ENCODE results near the gene METTL22.

Gene METTL22

GRCh38 chr16:8668113-8668512, 46.6 kb downstream of the METTL22 start:
- no peak for DNase-seq (ENCODE audit: low read depth)

GRCh38 chr16:8669481-8669880, 48.0 kb downstream of the METTL22 start:
- no peak for DNase-seq (ENCODE audit: low read depth)

DNA sequence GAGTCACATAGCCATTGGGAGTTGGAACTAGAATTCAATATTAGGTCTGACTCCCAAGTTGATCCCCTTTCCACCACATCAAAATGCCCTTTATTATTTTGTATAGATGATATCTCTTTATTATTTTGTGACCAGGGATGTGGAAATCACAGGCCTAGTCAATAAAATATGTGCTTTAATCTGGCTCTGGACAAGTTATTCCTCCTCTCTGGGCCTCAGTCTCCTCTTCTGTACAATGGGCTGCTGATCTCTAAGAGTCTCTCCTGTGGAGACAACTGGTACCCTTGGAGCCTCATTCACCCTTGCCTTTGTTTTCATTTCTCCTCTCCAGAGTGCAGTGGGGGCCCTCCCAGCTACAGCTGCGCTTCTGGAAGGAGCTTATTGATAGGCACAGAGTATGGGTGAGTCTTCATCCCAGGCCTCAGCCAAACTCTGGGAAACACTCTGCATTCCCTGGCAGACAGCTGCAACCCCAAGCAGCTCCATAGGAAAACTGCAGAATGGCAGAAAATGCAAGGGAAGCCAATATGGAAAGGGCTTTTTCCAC, 48.6 kb downstream of the METTL22 start:
- DNase-seq (ENCODE audit: low read depth) = no peak

DNA sequence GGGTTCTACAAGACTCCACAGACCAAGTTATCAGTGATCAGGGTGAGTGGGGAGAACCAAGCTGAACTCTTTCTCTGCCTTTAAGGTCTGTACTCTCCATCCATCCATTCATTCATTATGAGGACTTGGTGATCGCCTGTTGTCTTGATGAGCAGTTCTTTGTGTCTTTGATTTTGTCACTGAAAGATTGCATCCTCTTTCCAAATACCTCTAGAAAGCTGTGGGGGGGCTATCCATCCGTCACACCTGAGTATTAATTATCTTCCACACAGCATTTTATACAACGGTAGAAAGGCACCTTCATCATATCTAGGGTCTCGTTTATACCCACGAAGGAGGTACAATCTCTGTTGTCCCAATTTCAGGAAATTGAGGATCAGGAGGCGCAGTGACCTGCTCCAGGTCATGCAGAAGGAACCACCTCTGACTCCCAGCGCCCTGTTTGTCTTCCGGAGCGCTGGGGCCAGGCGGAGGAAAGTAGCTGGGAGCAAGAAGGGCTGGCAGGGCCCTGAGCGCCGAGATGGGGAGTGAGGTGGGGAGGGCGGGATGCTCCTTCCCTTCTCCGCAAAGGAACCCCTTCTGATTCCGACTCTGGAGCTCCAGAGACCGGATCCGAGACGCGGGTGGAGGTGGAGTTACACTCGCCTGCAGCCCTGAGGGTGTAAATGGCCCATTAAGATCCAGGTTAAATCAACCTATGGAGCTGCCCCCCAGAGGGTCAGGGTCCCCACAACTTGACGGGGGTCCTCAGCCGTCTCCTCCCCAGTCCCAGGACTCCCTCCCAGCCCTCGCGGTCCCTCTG, 52.3 kb downstream of the METTL22 start:
- no peak for DNase-seq (ENCODE audit: low read depth)

DNA sequence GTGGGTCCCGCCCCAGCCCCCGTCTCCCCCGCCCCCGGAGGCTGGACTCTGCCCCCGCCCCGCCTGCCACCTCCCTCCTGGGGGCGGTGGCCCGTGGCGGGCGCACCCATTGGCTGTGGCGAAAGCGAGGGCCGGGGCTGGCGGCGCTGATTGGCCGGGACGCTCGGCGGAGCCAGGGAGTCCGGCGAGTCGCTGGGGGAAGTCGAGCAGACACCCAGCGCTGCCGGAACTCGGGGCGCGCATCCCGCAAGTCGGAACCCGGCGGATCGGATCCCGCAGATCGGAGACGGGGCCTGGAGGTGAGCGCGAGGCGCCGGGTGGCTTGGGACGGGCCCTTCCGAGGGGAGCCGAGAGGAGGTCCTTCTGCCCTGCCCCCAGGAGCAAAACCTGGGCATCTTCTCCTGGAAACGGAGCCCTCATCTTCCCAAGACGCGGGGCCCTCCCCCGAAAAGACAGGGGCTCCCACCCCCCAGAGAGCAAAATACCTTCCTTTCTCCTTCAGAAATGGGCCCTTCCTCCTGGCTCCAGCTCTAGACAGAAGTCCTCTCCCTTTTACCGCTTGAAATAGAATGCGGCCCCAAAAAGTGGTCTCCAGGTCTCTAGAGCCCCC, 53.0 kb downstream of the METTL22 start, which contains the start of gene ABAT:
Gene ABAT (plus strand): TSS at position 205 of the 610 bp plus-strand sequence. CDS start 61,123 bp downstream, outside the sequence.
- DNase-seq (ENCODE audit: low read depth) = peak; percentile 22

DNA sequence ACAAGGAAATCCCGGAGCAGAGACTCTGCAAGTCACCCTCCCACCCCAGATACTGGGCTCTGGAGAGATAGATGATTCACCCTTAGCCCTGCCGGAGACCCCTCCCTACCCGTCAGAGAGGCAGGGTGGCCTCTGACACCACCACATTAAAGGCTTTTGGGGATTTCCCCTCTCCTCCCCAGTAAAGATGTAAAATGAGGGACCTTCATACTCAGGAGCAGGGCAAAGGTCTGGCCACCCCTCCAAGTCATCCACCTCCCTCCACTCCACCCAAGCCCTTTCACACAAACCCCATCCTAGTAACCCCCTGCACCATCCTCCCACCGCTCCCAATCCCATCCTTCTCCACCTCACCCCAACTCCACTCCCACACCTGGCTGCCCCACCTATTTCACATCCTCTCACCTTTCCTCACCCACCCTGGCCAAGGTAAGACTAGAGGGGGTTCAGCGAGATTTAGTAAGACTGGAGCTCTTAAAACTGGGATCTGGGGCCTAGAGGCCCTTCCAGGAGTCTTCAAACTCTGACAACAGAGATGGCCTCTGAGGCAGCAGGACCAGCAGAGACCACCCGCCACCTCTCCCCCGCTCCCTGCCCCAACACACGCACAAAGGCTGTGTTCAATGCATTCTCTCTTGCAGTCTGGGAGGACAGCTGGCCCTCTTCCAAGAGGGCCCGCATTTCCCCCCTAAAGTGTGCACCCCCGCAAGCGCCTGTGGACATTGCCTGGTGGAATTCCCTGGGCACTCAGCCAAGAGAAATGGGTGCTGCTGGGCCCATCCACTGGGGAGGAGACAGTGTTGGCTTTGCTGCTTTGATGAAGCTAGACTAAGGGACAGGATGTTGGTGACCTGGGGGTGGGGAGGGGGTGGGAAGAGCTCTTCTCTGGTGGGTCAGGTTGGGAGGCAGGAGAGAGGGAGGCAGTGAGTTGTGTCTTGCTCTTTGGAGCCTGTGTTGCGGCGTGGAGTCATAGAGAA, 54.0 kb downstream of the METTL22 start:
- DNase-seq (ENCODE audit: low read depth) = no peak

DNA sequence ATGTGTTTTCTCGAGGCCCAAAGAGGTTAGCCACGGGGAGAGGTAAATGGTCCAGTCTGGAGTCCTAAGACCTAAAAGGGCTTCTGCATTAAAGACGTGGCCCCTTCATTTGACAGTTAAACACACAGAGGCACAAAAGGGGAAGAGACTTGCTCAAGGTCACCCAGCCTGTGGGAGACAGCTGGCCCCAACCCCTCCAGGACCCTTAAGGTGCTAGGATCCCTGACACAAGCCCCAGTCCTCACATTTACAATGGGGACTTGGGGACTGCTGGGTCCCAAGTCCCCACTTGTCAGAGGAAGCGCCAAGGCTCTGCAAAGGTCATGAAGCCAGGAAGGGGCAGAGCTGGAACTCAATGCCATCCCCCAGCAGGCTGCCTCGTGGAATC, 54.7 kb downstream of the METTL22 start:
- DNase-seq (ENCODE audit: low read depth) = no peak

DNA sequence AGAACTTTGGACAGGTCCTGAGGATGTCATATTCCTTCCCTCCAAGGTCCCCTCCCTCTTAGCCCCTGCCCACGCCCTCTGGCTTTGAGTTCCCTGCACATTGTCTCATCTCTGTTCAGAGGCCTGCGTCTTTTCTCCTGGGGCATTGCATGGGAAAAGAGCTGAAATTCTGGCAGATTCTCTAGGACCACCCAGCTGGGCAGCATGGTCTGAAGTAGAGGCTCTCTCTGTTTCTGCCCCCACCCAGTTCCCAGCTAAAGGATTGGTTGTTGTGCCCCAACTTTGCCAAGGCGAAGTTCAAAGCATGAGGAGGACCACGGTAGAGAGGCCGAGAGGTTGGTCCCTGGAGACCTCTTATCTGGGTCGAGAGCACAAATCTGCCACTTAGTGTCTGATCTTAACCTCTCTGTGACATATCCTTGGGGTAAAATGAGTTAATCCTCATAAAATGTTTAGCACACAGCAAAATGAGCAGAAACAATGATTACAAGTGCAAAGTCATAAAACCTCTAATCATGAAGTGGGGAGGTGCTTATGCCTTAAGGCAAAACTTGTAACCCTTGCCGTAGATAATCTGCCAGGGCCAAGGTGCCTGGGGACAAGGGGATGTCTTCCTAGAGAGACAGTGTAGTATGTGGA, 55.4 kb downstream of the METTL22 start:
- DNase-seq (ENCODE audit: low read depth) = no peak

GRCh38 chr16:8677481-8677880, 56.0 kb downstream of the METTL22 start:
- DNase-seq (ENCODE audit: low read depth) = no peak

DNA sequence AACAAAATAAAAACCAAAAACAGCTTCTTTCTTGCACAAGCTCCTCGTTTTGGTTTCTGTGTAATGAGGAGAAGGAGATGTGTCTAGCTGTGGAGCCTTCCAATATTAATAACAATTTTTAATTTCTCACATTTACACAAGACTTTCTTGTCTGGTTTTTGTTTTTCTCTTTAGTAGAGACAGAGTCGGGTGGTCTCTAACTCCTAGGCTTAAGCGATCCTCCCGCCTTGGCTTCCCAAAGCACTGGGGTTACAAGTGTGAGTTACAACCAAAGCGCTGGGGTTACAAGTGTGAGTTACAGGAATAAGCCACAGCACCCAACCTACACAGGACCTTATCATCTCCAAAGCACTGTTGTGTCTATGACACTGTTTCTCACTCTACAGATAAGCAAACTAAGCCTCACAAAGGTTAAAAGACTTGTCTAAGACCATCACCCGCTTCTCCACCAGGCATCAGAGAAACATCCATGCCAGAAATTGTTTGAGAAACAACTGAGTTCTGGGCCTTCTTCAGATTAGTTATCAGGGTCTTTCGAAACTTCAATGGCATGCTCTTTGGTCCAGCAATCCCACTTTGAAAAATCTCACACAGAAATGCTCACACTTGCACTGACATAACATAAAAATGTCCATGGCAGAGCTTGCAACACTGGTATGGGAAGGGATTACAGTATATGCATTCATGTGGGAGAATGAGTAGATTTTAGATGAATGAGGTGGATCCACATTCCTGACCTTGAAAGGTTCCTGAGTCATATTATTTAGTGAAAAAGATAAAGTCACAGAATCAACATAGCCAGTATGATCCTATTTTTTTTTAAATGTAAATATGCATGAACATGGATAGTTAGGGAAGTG, 56.8 kb downstream of the METTL22 start:
- peak; percentile 36 for DNase-seq (ENCODE audit: low read depth)

GRCh38 chr16:8679151-8679550, 57.7 kb downstream of the METTL22 start:
- no peak for DNase-seq (ENCODE audit: low read depth)

- no peak for DNase-seq (ENCODE audit: low read depth)
Observed at GRCh38 chr16:8682551-8683259, 61.2 kb downstream of the METTL22 start.

DNA sequence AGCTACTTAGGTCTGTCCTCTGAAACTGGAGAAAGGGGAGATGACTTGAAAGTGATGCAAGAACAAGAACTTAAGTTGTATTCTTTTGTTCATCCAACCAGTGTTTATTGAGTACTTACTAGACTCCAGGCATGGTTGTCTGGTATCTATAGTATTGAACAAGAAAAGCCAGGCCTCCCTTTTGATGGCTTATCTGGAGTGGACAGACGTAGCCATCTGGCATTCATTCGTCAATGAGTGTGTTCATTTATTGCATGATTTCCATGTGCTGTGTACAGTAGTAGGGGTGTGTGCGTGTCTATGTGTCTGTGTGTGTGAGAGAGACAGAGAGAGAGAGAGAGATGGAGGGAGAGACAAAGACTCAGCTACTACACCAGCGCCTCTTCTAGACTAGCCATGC, 62.1 kb downstream of the METTL22 start:
- DNase-seq (ENCODE audit: low read depth) = no peak

- no peak for DNase-seq (ENCODE audit: low read depth)
Observed at GRCh38 chr16:8685617-8686016, 64.1 kb downstream of the METTL22 start.

DNA sequence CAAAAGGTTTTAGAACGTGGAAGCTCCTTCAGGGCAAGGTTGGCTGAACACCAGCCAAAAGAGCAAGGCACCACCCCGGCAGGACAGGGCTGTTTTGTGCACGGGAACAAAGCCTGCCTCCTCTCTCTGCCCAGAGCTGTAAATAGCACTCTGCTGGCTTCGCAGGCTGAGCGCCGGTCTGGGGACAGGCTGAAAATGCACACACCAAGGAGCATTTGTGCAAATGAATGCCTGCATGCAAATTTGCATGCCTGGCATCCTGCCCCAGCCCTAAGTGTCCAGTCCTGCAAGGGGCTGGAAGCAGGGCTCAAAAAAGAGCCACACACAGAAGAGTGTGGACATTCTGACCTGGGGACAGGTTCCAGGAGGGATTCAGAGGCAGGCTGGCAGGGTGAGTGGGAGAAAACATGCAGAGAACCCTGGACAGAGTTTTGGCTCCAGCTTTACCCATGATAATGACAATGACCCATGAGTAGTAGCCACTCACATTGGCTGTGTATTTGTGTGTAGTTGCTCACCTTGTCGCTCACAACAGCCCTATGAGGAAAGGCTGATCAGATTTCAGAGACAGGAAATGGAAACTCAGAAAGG, 64.6 kb downstream of the METTL22 start:
- DNase-seq (ENCODE audit: low read depth) = no peak

GRCh38 chr16:8686879-8687278, 65.4 kb downstream of the METTL22 start:
- DNase-seq (ENCODE audit: low read depth) = no peak

DNA sequence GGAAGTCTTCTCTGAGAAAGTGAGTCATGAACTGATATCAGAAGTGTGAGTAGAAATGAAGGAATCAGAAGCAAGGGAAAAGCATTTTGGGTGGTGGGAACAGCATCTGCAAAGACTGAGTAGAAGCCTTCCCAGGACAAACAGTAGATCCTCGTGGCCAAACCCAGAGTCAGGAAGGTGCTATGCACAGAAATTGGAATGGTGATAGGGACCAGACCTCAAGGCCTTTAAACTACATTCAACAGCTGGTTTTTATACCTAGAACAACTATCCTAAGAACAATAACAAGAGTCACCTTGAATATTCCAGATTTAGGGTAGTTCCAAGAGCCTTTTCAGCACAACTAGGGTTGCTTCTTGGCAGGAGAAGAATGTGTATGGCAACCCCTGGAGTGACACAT, 68.2 kb downstream of the METTL22 start:
- no peak for DNase-seq (ENCODE audit: low read depth)

GRCh38 chr16:8691728-8692127, 70.2 kb downstream of the METTL22 start:
- no peak for DNase-seq (ENCODE audit: low read depth)

Measured in GM04503 (cell line).